ENCODE measurements around the gene POLR3F.

Gene POLR3F

GRCh38 chr20:18466894-18467730 is at the start of gene POLR3F, which contains the start of gene DZANK1:
POLR3F (plus strand) TSS chr20:18467390; CDS start chr20:18467507, 117 bp downstream.
DZANK1 (minus strand) TSS chr20:18467030; CDS start chr20:18465358, 1,672 bp downstream.
- peak within 1 kb of the TSS; percentile 98 for H3K4me3 ChIP-seq (ENCODE audit: low read depth, low read length)
- H3K4me1 ChIP-seq (ENCODE audit: control insufficient read depth, insufficient read depth, low read length, unreplicated experiment), result peaks cover 15% of the 10 kb centered on the region
- peak within 1 kb of the TSS; percentile 97 for H3K27ac ChIP-seq (ENCODE audit: low read depth, low read length)

GRCh38 chr20:18421608-18422007 is 45.6 kb upstream of the POLR3F start:
- Histone ChIP-seq H3K27ac (ENCODE audit: low read depth, low read length) (no peak overlapping the region), H3K36me3 (ENCODE audit: insufficient read depth, low read length) (no peaks in the 10 kb centered on the region), H3K79me2 (ENCODE audit: control insufficient read depth, insufficient read depth, low read length, unreplicated experiment) (no peaks in the 10 kb centered on the region), H2AFZ (ENCODE audit: low read length, unreplicated experiment) (no peak overlapping the region), H3K4me3 (ENCODE audit: low read depth, low read length) (no peak overlapping the region), H3K4me1 (ENCODE audit: control insufficient read depth, insufficient read depth, low read length, unreplicated experiment) (no peaks in the 10 kb centered on the region), H3K27me3 (ENCODE audit: insufficient read depth, low read length) (no peaks in the 10 kb centered on the region)

More at GRCh38 chr20:18466894-18467730, at the start of gene POLR3F, which contains the start of gene DZANK1:
- H3K79me2 ChIP-seq (ENCODE audit: control insufficient read depth, insufficient read depth, low read length, unreplicated experiment), result peaks cover 34% of the 10 kb centered on the region
- peak within 1 kb of the TSS; percentile 98 for H2AFZ ChIP-seq (ENCODE audit: low read length, unreplicated experiment)
- H3K36me3 ChIP-seq (ENCODE audit: insufficient read depth, low read length), result no peaks in the 10 kb centered on the region
- H3K27me3 ChIP-seq (ENCODE audit: insufficient read depth, low read length), result no peaks in the 10 kb centered on the region

GRCh38 chr20:18427214-18427613 is 40.0 kb upstream of the POLR3F start:
- Histone ChIP-seq H3K4me3 (ENCODE audit: low read depth, low read length) (no peak overlapping the region), H3K4me1 (ENCODE audit: control insufficient read depth, insufficient read depth, low read length, unreplicated experiment) (peaks cover 8% of the 10 kb centered on the region), H3K36me3 (ENCODE audit: insufficient read depth, low read length) (no peaks in the 10 kb centered on the region), H2AFZ (ENCODE audit: low read length, unreplicated experiment) (no peak overlapping the region), H3K79me2 (ENCODE audit: control insufficient read depth, insufficient read depth, low read length, unreplicated experiment) (no peaks in the 10 kb centered on the region), H3K27ac (ENCODE audit: low read depth, low read length) (no peak overlapping the region), H3K27me3 (ENCODE audit: insufficient read depth, low read length) (no peaks in the 10 kb centered on the region)

- no peaks in the 10 kb centered on the region for H3K27me3 ChIP-seq (ENCODE audit: insufficient read depth, low read length)
- H3K4me1 ChIP-seq (ENCODE audit: control insufficient read depth, insufficient read depth, low read length, unreplicated experiment), result peaks cover 8% of the 10 kb centered on the region
- H3K79me2 ChIP-seq (ENCODE audit: control insufficient read depth, insufficient read depth, low read length, unreplicated experiment), result no peaks in the 10 kb centered on the region
- H3K36me3 ChIP-seq (ENCODE audit: insufficient read depth, low read length), result no peaks in the 10 kb centered on the region
- H3K4me3 ChIP-seq (ENCODE audit: low read depth, low read length), result no peak overlapping the region
- H3K27ac ChIP-seq (ENCODE audit: low read depth, low read length), result no peak overlapping the region
- no peak overlapping the region for H2AFZ ChIP-seq (ENCODE audit: low read length, unreplicated experiment)
Measured at GRCh38 chr20:18428490-18429173, 38.6 kb upstream of the POLR3F start.

GRCh38 chr20:18430172-18430826 is 36.9 kb upstream of the POLR3F start:
- H3K27ac ChIP-seq (ENCODE audit: low read depth, low read length), result no peak overlapping the region
- no peak overlapping the region for H2AFZ ChIP-seq (ENCODE audit: low read length, unreplicated experiment)
- H3K4me1 ChIP-seq (ENCODE audit: control insufficient read depth, insufficient read depth, low read length, unreplicated experiment), result peaks cover 8% of the 10 kb centered on the region
- no peaks in the 10 kb centered on the region for H3K36me3 ChIP-seq (ENCODE audit: insufficient read depth, low read length)
- H3K27me3 ChIP-seq (ENCODE audit: insufficient read depth, low read length), result no peaks in the 10 kb centered on the region
- no peaks in the 10 kb centered on the region for H3K79me2 ChIP-seq (ENCODE audit: control insufficient read depth, insufficient read depth, low read length, unreplicated experiment)
- H3K4me3 ChIP-seq (ENCODE audit: low read depth, low read length), result no peak overlapping the region

GRCh38 chr20:18431206-18431605 is 36.0 kb upstream of the POLR3F start:
- no peak overlapping the region for H2AFZ ChIP-seq (ENCODE audit: low read length, unreplicated experiment)
- H3K36me3 ChIP-seq (ENCODE audit: insufficient read depth, low read length), result no peaks in the 10 kb centered on the region
- H3K79me2 ChIP-seq (ENCODE audit: control insufficient read depth, insufficient read depth, low read length, unreplicated experiment), result no peaks in the 10 kb centered on the region
- no peaks in the 10 kb centered on the region for H3K27me3 ChIP-seq (ENCODE audit: insufficient read depth, low read length)
- no peak overlapping the region for H3K4me3 ChIP-seq (ENCODE audit: low read depth, low read length)
- peaks cover 8% of the 10 kb centered on the region for H3K4me1 ChIP-seq (ENCODE audit: control insufficient read depth, insufficient read depth, low read length, unreplicated experiment)
- no peak overlapping the region for H3K27ac ChIP-seq (ENCODE audit: low read depth, low read length)

- H3K79me2 ChIP-seq (ENCODE audit: control insufficient read depth, insufficient read depth, low read length, unreplicated experiment), result no peaks in the 10 kb centered on the region
- no peaks in the 10 kb centered on the region for H3K36me3 ChIP-seq (ENCODE audit: insufficient read depth, low read length)
- no peaks in the 10 kb centered on the region for H3K27me3 ChIP-seq (ENCODE audit: insufficient read depth, low read length)
- no peak overlapping the region for H3K27ac ChIP-seq (ENCODE audit: low read depth, low read length)
- no peak overlapping the region for H3K4me3 ChIP-seq (ENCODE audit: low read depth, low read length)
- H2AFZ ChIP-seq (ENCODE audit: low read length, unreplicated experiment), result no peak overlapping the region
- H3K4me1 ChIP-seq (ENCODE audit: control insufficient read depth, insufficient read depth, low read length, unreplicated experiment), result no peaks in the 10 kb centered on the region
Measured at GRCh38 chr20:18436847-18437246, 30.3 kb upstream of the POLR3F start.

- H3K4me3 ChIP-seq (ENCODE audit: low read depth, low read length), result no peak overlapping the region
- H3K36me3 ChIP-seq (ENCODE audit: insufficient read depth, low read length), result no peaks in the 10 kb centered on the region
- H3K4me1 ChIP-seq (ENCODE audit: control insufficient read depth, insufficient read depth, low read length, unreplicated experiment), result no peaks in the 10 kb centered on the region
- H3K27ac ChIP-seq (ENCODE audit: low read depth, low read length), result no peak overlapping the region
- no peaks in the 10 kb centered on the region for H3K79me2 ChIP-seq (ENCODE audit: control insufficient read depth, insufficient read depth, low read length, unreplicated experiment)
- no peaks in the 10 kb centered on the region for H3K27me3 ChIP-seq (ENCODE audit: insufficient read depth, low read length)
- H2AFZ ChIP-seq (ENCODE audit: low read length, unreplicated experiment), result no peak overlapping the region
Measured at GRCh38 chr20:18440403-18440802, 26.8 kb upstream of the POLR3F start.

- Histone ChIP-seq H3K27me3 (ENCODE audit: insufficient read depth, low read length) (no peaks in the 10 kb centered on the region), H3K27ac (ENCODE audit: low read depth, low read length) (no peak overlapping the region), H3K79me2 (ENCODE audit: control insufficient read depth, insufficient read depth, low read length, unreplicated experiment) (no peaks in the 10 kb centered on the region), H3K36me3 (ENCODE audit: insufficient read depth, low read length) (no peaks in the 10 kb centered on the region), H2AFZ (ENCODE audit: low read length, unreplicated experiment) (no peak overlapping the region), H3K4me3 (ENCODE audit: low read depth, low read length) (no peak overlapping the region), H3K4me1 (ENCODE audit: control insufficient read depth, insufficient read depth, low read length, unreplicated experiment) (no peaks in the 10 kb centered on the region)
Measured at GRCh38 chr20:18443886-18444285, 23.3 kb upstream of the POLR3F start.

GRCh38 chr20:18456600-18456999 is 10.6 kb upstream of the POLR3F start:
- H3K4me3 ChIP-seq (ENCODE audit: low read depth, low read length), result no peak overlapping the region
- no peak overlapping the region for H2AFZ ChIP-seq (ENCODE audit: low read length, unreplicated experiment)

More at GRCh38 chr20:18456600-18456999, 10.6 kb upstream of the POLR3F start:
- no peaks in the 10 kb centered on the region for H3K27me3 ChIP-seq (ENCODE audit: insufficient read depth, low read length)
- no peaks in the 10 kb centered on the region for H3K36me3 ChIP-seq (ENCODE audit: insufficient read depth, low read length)
- no peaks in the 10 kb centered on the region for H3K4me1 ChIP-seq (ENCODE audit: control insufficient read depth, insufficient read depth, low read length, unreplicated experiment)
- no peaks in the 10 kb centered on the region for H3K79me2 ChIP-seq (ENCODE audit: control insufficient read depth, insufficient read depth, low read length, unreplicated experiment)
- no peak overlapping the region for H3K27ac ChIP-seq (ENCODE audit: low read depth, low read length)
